GM12875 (cell line): ENCODE data around the gene PRKCB.

Experiments used
- H3K4me3 ChIP-seq: one replicate; pipeline ENCODE4 v1.5.1; 2011; ENCODE audit warnings: low read depth, low read length, control low read depth
- CTCF ChIP-seq: IDR thresholded peaks from 2 replicates; pipeline ENCODE4 v1.5.1; 2011; ENCODE audit warnings: low read depth, mild to moderate bottlenecking, control low read depth, inconsistent platforms, low read length, moderate library complexity, borderline replicate concordance; ENCODE audit not compliant: insufficient read depth

The PRKCB gene

GRCh38 chr16:23836078-23836403 is 258 bp downstream of the PRKCB start:
- peak overlapping the region; percentile 93 for H3K4me3 ChIP-seq
- TF ChIP-seq CTCF, result no peak

- peak overlapping the region; percentile 93 for H3K4me3 ChIP-seq
- peak; percentile 63 for TF ChIP-seq CTCF
Measured at GRCh38 chr16:23836404-23837311, 875 bp downstream of the PRKCB start.

GRCh38 chr16:23837553-23838308 is 1.9 kb downstream of the PRKCB start:
- no peak for TF ChIP-seq CTCF
- peak overlapping the region; percentile 93 for H3K4me3 ChIP-seq

GRCh38 chr16:23838485-23839142 is 2.8 kb downstream of the PRKCB start:
- H3K4me3 ChIP-seq, result peak overlapping the region; percentile 93
- TF ChIP-seq CTCF, result no peak

- peak overlapping the region; percentile 18 for H3K4me3 ChIP-seq
- no peak for TF ChIP-seq CTCF
Measured at GRCh38 chr16:23840310-23840709, 4.5 kb downstream of the PRKCB start.

- no peak overlapping the region for H3K4me3 ChIP-seq
- TF ChIP-seq CTCF, result no peak
Measured at GRCh38 chr16:23842137-23842600, 6.4 kb downstream of the PRKCB start.
